ENCODE data around the gene CLMN. TPM values are rescaled to one million over a fixed set of nuclear protein-coding genes. Genes with fewer than 3 reads are reported as not detected.

CLMN gene
- total RNA-seq, 1 donor from 2014 or later = 7.7 TPM

DNA sequence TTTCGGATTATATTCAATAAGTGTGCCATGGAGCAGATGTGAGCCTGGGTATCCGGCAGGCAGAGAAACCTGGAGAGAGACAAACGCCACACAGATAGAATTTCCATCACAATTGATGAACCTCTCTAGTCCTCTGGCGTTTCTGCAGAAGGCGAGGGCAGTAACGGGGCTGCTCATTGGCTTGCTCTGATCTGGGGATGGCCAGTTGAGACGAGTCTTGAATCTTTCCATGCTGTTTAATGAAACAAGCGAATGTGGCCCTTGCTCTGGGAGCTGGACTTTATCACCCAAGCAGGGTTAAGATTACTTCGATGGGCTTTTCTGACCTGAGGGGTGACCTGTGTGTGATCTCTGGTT is 42.4 kb upstream of the CLMN start:
- Mint-ChIP-seq H3K4me1 (peaks cover 22% of the 10 kb centered on the region), H3K4me3 (no peak overlapping the region), H3K9me3 (no peaks in the 10 kb centered on the region), H3K27me3 (ENCODE audit: low read depth) (peaks cover 4% of the 10 kb centered on the region), H3K27ac (ENCODE audit: unreplicated experiment) (no peak overlapping the region), H3K36me3 (ENCODE audit: low read depth) (no peaks in the 10 kb centered on the region)
- TF ChIP-seq CTCF (conservative IDR thresholded peaks at IDR 0.05) = no peak
- DNase-seq (ENCODE audit: low read depth, low spot score) = no peak

GRCh38 chr14:95361373-95362137 is 41.8 kb upstream of the CLMN start:
- TF ChIP-seq CTCF (conservative IDR thresholded peaks at IDR 0.05) = peak; percentile 63
- no peak overlapping the region for H3K27ac Mint-ChIP-seq (ENCODE audit: unreplicated experiment)
- no peak for DNase-seq (ENCODE audit: low read depth, low spot score)
- H3K9me3 Mint-ChIP-seq = no peaks in the 10 kb centered on the region
- peaks cover 4% of the 10 kb centered on the region for H3K27me3 Mint-ChIP-seq (ENCODE audit: low read depth)
- no peak overlapping the region for H3K4me3 Mint-ChIP-seq
- peaks cover 22% of the 10 kb centered on the region for H3K4me1 Mint-ChIP-seq
- H3K36me3 Mint-ChIP-seq (ENCODE audit: low read depth) = no peaks in the 10 kb centered on the region

DNA sequence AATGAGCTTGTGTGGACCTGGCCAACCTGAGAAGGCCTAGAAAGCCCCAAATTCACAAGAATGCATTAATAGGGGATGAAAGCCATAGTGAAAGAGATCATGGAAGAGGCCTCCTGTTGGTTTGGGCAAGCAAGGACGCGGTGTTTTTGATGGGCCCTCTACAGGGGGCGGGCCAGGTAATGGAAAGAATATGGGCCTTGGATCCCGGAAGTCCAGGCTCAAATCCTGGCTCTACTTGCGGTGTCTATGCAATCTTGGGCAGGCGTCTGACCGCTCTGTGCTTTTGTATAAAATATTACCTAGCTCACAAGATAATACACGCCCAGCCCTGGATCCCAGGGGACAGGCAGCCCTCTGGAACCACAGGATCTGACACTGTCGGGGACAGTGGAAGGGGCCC is 41.1 kb upstream of the CLMN start:
- Mint-ChIP-seq H3K27ac (ENCODE audit: unreplicated experiment) (peak overlapping the region; percentile 75), H3K4me3 (peak overlapping the region; percentile 12), H3K4me1 (peaks cover 22% of the 10 kb centered on the region), H3K36me3 (ENCODE audit: low read depth) (no peaks in the 10 kb centered on the region), H3K9me3 (no peaks in the 10 kb centered on the region), H3K27me3 (ENCODE audit: low read depth) (peaks cover 4% of the 10 kb centered on the region)
- DNase-seq (ENCODE audit: low read depth, low spot score) = no peak
- TF ChIP-seq CTCF (conservative IDR thresholded peaks at IDR 0.05) = no peak

DNA sequence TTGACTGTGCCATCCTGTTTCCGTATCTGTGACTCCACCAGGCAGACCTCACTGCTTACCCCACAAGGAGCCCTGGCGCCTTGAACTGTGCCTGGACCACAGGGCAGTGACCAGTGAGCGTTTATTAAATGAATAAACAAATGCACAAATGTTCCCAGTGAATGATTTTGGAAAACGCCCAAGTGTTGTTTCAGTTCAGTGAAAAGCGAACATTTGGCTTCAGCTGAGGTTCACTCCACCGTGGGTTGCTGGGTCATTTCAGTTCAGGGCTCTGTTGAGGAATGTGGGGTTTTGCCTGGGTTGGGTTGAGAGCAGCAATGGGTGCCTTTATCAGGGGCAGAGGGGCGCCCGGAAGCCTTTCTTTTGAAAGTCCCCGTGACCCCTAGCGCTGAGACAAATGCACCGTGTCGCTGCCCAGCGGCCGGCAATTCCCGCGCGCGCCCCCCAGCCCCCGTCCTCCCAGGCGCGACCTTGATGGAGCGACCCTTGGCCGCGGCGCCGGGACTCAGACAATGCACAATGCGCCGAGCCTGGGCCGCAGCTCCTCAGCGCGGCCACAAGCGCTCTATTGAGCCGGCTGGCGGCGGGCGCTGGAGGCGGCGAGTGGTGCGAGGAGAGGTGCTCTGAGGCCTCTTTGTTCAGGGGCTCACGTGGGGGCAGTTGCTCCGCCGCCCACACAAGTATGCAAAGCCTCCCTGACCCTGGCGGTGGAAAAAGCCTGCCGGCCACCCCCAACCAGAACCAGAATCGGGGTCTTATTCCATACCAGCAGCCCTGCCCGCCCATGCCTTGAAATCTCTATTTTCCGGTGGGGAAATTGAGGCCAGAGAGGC is 40.5 kb upstream of the CLMN start:
- Mint-ChIP-seq H3K27ac (ENCODE audit: unreplicated experiment) (peak overlapping the region; percentile 75), H3K27me3 (ENCODE audit: low read depth) (peaks cover 4% of the 10 kb centered on the region), H3K36me3 (ENCODE audit: low read depth) (no peaks in the 10 kb centered on the region), H3K9me3 (no peaks in the 10 kb centered on the region), H3K4me3 (peak overlapping the region; percentile 12), H3K4me1 (peaks cover 22% of the 10 kb centered on the region)
- no peak for TF ChIP-seq CTCF (conservative IDR thresholded peaks at IDR 0.05)
- peak; percentile 41 for DNase-seq (ENCODE audit: low read depth, low spot score)

DNA sequence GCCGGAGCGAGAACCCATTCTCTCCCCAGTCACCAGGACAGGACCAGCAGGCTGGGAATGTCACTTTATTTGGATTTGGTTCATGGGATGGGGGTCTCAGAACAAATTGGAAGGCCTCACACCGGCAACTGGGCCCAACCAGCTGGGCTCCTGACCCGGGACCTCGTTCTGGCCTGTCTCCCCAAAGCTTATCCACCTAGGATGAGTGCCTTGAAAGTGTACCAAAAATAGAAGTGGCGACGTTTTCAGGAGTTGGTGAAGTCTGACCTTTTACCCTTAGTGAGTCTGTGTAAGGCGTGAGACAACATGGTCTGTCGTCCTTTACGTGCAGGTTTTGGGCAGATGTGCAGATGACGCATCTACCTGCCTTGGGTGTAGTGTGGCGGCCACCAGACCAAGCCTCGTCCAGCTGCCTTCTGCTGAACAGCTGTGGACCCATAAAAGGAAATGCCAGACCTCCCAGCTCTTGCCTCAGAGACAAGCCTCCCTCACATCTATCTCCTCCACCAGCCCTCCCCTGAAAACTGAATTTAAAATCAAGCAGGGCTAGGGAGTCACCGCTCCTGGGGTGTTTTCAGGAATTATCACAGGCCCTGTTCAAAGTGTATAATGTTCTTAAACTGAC is 36.6 kb upstream of the CLMN start:
- TF ChIP-seq CTCF (conservative IDR thresholded peaks at IDR 0.05) = no peak
- no peaks in the 10 kb centered on the region for H3K27me3 Mint-ChIP-seq (ENCODE audit: low read depth)
- peaks cover 2% of the 10 kb centered on the region for H3K9me3 Mint-ChIP-seq
- peaks cover 10% of the 10 kb centered on the region for H3K4me1 Mint-ChIP-seq
- H3K36me3 Mint-ChIP-seq (ENCODE audit: low read depth) = peaks cover 4% of the 10 kb centered on the region
- no peak for DNase-seq (ENCODE audit: low read depth, low spot score)
- no peak overlapping the region for H3K4me3 Mint-ChIP-seq
- no peak overlapping the region for H3K27ac Mint-ChIP-seq (ENCODE audit: unreplicated experiment)
